Fibroblast of peridontal ligament (primary cell): ENCODE results near the gene GSTM4.
A peak's percentile ranks its signal among the peaks of the same experiment; 100 is the strongest.
"Not testable (repeated sequence)": the region's sequence is repeated elsewhere in the genome, so short reads cannot be mapped to it uniquely, and the experiment has no call there.

ENCODE experiments used
- DNase-seq: peaks from one replicate; pipeline ENCODE4 v3.0.0-alpha.2; 2010; ENCODE audit errors: extremely low read depth

The GSTM4 gene

GRCh38 chr1:109667452-109668122 is 11.7 kb downstream of the GSTM4 start, which contains the start of gene GSTM2:
GSTM2 (plus strand) TSS chr1:109668057; CDS start chr1:109668116, 59 bp downstream.
- DNase-seq, result peak; percentile 76

DNA sequence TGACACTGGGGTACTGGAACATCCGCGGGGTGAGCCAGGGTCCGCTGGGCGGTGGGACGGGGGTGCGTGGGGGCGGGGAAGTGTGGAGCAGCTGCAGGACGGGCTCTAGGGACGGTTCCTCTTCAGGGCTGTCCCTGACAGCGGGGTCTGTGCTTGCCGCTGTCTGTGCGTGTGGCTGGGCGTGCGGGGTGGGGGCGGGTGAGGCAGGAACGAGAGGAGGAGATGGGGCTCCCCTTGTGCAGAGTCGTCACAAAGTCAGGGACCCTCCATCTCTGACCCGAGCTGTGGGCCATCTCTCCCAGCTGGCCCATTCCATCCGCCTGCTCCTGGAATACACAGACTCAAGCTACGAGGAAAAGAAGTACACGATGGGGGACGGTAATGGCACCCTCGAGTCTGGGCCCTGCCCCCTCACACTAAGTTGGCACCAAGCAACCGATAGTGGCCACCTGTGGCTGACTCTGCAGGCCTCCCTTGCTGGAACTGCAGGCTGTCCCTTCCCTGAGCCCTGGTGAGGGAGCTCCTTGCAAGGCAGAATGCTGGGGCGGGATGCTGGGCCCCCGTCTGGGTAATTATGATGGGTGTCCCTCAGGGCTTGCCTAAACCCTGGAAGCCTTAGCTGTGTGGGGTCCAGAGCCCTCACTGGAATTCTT is 12.3 kb downstream of the GSTM4 start:
- no peak for DNase-seq

- no peak for DNase-seq
These were observed 13.5 kb downstream of the GSTM4 start for GRCh38 chr1:109669246-109669948.

- DNase-seq, result not testable (repeated sequence)
These were observed 14.0 kb downstream of the GSTM4 start for GRCh38 chr1:109669949-109670302.

- DNase-seq, result no peak
These were observed 15.2 kb downstream of the GSTM4 start for GRCh38 chr1:109671067-109671466.

DNA sequence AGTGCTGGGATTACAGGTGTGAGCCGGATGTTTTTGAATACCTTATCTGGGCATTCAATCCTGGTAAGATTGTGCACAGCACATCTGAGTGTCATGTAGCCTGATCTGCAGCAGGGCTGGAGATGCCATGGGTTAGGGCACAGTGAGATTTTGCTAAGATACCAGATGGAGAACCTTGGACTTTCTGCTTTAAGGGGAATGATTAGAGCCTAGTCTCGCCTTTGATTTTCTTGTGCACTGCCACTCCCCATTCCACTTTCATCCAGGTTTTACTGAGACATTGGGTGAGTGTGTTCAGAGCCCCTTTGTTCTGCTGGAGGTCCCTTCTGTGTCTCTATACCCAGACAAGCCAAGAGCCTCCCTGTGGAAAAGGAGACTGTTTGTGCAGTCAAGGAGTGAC is 18.0 kb downstream of the GSTM4 start:
- DNase-seq, result not testable (repeated sequence)

DNA sequence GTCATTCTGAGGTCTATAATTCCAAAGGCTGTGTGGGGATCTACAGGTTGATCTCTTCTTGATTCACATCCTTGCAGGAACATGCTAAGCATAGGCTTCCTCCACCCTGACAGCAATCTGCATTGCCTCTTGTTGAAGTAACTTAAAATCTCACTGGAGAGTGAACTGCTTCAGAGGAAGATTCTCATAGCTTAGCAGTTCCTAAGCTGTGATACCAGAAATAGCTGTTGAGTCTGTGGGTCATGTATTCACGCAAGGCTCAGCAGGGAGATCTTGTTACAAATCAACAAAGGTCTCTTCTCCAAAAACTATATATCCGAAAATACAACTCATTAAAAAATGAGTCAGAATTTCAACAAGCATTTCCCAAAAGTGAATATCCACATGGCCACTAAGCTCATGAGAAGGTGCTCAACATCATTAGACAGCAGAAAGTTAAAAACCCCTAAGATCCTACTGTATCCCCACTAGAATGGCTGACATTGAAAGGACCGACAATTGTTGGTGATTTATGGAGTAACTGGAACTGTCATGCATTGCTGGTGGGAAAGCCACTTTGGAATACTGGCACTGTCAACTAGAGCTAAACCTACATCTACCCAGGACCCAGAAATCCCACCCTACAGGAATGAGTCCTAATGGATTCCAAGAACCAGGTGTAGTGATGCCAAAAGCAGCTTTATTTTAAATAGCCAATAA is 20.9 kb downstream of the GSTM4 start:
- peak; percentile 54 for DNase-seq

GRCh38 chr1:109677459-109677858 is 21.6 kb downstream of the GSTM4 start:
- DNase-seq, result no peak

DNA sequence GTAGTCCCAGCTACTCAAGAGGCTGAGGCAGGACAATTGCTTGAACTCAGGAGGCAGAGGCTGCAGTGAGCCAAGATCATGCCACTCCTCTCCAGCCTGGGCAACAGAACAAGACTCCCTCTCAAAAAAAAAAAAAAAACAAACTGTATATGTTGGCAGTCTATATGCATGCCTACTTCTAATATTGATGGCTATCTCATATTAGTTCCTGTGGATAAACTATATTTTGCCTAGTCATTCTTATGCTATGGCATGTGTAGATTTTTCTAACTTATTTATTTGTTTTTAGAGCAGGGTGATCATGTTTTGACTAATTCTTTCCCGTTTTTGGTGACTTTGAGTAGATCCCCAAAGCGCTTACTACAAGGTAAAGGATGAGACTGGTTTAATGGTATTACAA is 22.7 kb downstream of the GSTM4 start:
- DNase-seq, result not testable (repeated sequence)

DNA sequence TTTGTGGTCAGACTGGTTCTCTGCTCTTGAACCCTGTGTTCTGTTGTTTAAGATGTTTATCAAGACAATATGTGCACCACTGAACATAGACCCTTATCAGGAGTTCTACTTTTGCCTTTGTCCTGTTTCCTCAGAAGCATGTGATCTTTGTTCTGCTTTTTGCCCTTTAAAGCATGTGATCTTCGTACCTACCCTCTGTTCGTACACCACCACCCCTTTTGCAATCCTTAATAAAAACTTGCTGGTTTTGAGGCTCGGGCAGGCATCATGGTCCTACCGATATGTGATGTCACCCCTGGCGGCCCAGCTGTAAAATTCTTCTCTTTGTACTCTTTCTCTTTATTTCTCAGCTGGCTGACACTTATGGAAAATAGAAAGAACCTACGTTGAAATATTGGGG is 28.9 kb downstream of the GSTM4 start:
- not testable (repeated sequence) for DNase-seq

DNA sequence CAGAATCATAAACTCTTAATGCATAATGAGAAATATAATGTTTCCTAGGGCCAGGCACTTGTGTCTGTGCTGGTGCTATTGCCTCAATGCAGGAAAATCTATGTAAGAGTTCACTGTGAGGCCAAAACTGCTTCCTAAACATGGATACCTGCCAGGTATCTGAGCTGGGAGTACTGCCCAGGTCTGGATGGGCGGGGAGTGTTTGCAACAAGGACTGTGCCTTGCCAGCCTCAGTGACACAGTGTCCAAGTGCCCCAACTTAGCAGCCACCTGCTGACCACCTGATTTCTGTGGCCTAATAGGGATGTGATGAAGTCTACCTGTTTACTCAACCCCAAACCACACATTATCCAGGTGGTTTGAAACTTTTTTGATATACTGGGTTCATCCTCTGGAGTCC is 29.5 kb downstream of the GSTM4 start:
- DNase-seq, result not testable (repeated sequence)

- DNase-seq, result not testable (repeated sequence)
These were observed 30.0 kb downstream of the GSTM4 start for GRCh38 chr1:109685890-109686289.

GRCh38 chr1:109687109-109687508 is 31.2 kb downstream of the GSTM4 start:
- DNase-seq, result not testable (repeated sequence)

- DNase-seq, result no peak
These were observed 32.0 kb downstream of the GSTM4 start, which contains the start of gene GSTM1 for GRCh38 chr1:109687641-109688499. GSTM1 (plus strand) TSS chr1:109687817; CDS start chr1:109687874, 57 bp downstream.

- DNase-seq, result no peak
These were observed 34.0 kb downstream of the GSTM4 start for GRCh38 chr1:109689844-109690405.

DNA sequence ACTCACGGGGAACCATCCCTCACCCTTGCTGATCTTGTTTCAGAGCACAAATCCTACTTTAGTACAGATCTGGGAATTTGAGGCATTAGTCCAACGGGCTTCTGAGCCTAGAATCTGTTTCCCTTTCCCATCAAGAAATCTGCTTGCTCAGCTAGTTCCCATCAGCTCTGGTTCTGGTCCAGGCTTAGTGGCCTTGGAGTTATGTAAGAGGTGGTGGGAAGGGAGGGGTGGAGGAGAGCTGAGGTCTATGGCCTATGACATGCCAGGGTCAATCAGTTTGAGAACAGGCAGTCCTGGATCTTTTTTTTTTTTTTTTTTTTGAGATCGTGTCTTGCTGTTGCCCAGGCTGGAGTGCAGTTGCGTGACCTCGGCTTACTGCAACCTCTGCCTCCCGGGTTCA is 35.9 kb downstream of the GSTM4 start:
- no peak for DNase-seq

- not testable (repeated sequence) for DNase-seq
These were observed 38.5 kb downstream of the GSTM4 start for GRCh38 chr1:109694400-109694799.

DNA sequence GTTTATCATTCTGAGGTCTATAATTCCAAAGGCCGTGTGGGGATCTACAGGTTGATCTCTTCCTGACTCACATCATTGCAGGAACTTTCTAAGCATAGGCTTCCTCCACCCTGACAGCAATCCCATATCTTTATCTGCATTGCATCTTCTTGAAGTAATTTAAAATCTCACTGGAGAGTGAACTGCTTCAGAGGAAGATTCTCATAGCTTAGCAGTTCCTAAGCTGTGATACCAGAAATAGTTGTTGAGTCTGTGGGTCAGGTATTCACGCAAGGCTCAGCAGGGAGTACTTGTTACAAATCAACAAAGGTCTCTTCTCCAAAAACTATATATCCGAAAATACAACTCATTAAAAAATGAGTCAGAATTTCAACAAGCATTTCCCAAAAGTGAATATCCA is 39.2 kb downstream of the GSTM4 start:
- DNase-seq, result not testable (repeated sequence)

DNA sequence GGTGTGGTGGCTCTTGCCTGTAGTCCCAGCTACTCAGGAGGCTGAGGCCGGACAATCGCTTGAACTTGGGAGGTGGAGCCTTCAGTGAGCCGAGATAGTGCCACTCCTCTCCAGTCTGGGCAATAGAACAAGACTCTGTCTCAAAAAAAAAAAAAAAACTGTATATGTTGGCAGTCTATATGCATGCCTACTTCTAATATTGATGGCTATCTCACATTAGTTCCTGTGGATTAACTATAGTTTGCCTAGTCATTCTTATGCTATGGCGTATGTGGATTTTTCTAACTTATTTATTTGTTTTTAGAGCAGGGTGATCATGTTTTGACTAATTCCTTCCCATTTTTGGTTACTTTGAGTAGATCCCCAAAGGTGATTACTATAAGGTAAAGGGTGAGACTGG is 41.2 kb downstream of the GSTM4 start:
- no peak for DNase-seq

DNA sequence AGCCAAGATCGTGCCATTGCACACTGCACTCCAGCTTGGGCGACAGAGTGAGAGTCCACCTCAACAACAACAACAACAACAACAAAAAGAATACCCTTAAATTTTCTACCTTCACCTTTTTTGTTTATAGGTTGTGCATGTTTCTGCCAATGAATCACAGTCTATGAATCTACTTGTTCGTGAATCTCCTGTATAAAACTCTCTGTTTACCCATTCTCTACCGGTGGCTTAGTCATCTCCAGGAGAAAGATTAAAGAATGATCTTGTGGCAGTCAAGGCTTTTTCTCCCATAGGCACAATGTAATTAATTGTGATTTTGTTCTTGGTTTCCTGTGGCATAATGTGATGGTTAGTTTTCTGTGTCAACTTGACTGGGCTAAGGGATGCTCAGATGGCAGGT is 42.0 kb downstream of the GSTM4 start:
- DNase-seq, result not testable (repeated sequence)

GRCh38 chr1:109702940-109703339 is 47.0 kb downstream of the GSTM4 start:
- not testable (repeated sequence) for DNase-seq
